ENCODE results near the gene ACVR1B. TPM values are rescaled to one million over a fixed set of nuclear protein-coding genes. Genes with fewer than 3 reads are reported as not detected.

Gene ACVR1B
- total and polyA plus RNA-seq, 4 donors, result 4.0 to 21.9 (median 12.0) TPM

- H3K9me3 ChIP-seq (ENCODE audit: control insufficient read depth in 4 of 4, low read length in 3 of 4), result no peaks in the 10 kb centered on the region
- H3K4me3 ChIP-seq (ENCODE audit: low read depth in 1 of 3, low read length in 3 of 3), result peak overlapping the region in 2 of 3 donors; percentile 19 to 28
Observed at GRCh38 chr12:52033446-52034140, 82.1 kb downstream of the ACVR1B start.

More at GRCh38 chr12:52033446-52034140, 82.1 kb downstream of the ACVR1B start:
- 80% methylated on average over 13 of the region's 13 CpGs for WGBS
- no peak for TF ChIP-seq ZBTB33 (IDR thresholded peaks at IDR 0.05)
- TF ChIP-seq FOXA1 (IDR thresholded peaks at IDR 0.05), result no peak
- TF ChIP-seq JUND (IDR thresholded peaks at IDR 0.05), result no peak
- TF ChIP-seq FOXA2 (IDR thresholded peaks at IDR 0.05), result no peak
- no peak for TF ChIP-seq TAF1 (conservative IDR thresholded peaks at IDR 0.05)
- no peak for TF ChIP-seq HNF4G (IDR thresholded peaks at IDR 0.05)
- no peak for TF ChIP-seq CTCF (IDR thresholded peaks at IDR 0.05; ENCODE audit: low read depth, low read length, missing input control)
- no peak for TF ChIP-seq GABPA (IDR thresholded peaks at IDR 0.05 in 1 of 2, conservative IDR thresholded peaks at IDR 0.05 in 1 of 2)
- no peak for TF ChIP-seq EGR1 (IDR thresholded peaks at IDR 0.05; ENCODE audit: low read depth in 2 of 2)
- TF ChIP-seq RXRA (IDR thresholded peaks at IDR 0.05), result no peak
- no peak for TF ChIP-seq HNF4A (conservative IDR thresholded peaks at IDR 0.05)
- no peak for TF ChIP-seq ATF3 (IDR thresholded peaks at IDR 0.05)
- no peak for TF ChIP-seq SP1 (IDR thresholded peaks at IDR 0.05)
- no peak for TF ChIP-seq NR2F2 (IDR thresholded peaks at IDR 0.05)
- no peak for TF ChIP-seq REST (IDR thresholded peaks at IDR 0.05)
- H3K4me1 ChIP-seq (ENCODE audit: control insufficient read depth in 4 of 4, insufficient read depth in 4 of 4, low read length in 3 of 4), result peaks cover 0 to 12% (median 7%) of the 10 kb centered on the region in 4 donors
- H3K27me3 ChIP-seq (ENCODE audit: control insufficient read depth in 4 of 4, insufficient read depth in 4 of 4, low read length in 3 of 4), result no peaks in the 10 kb centered on the region
- no peak for DNase-seq (ENCODE audit: low spot score)
- H3K27ac ChIP-seq (ENCODE audit: low read depth in 1 of 2, low read length in 2 of 2), result peak overlapping the region; percentile 77 to 81
- H3K9ac ChIP-seq (ENCODE audit: low read depth in 1 of 2, low read length in 2 of 2), result peak overlapping the region; percentile 80 to 92
- H3K36me3 ChIP-seq (ENCODE audit: control insufficient read depth in 4 of 4, insufficient read depth in 3 of 4, low read depth in 1 of 4, low read length in 3 of 4), result no peaks in the 10 kb centered on the region

Data from liver (tissue), 9 donors.